Thymus (tissue), 11 donors: ENCODE data around the gene SULT1C3. TPM values are rescaled to one million over a fixed set of nuclear protein-coding genes. Genes with fewer than 3 reads are reported as not detected.

Experiments
- DNase-seq, 9 donors: peaks; one replicate each; pipeline ENCODE4 v3.0.0-alpha.2; 2013; ENCODE audit warnings: low spot score in 9 of 9, low read depth in 6 of 9, missing footprints in 1 of 9
- H3K27ac ChIP-seq, 2 donors: one replicate each; pipeline ENCODE4 v1.5.1; 2013; ENCODE audit warnings: control low read depth in 1 of 2, low read depth in 1 of 2, low read length in 1 of 2, mild to moderate bottlenecking in 1 of 2, moderate library complexity in 1 of 2
- H3K27me3 ChIP-seq, 2 donors: one replicate each; pipeline ENCODE4 v1.5.1; 2013; ENCODE audit warnings: low read length in 1 of 2; ENCODE audit not compliant: control insufficient read depth in 2 of 2, insufficient read depth in 1 of 2
- H3K36me3 ChIP-seq, 2 donors: one replicate each; pipeline ENCODE4 v1.5.1; 2013; ENCODE audit warnings: low read length in 1 of 2, mild to moderate bottlenecking in 1 of 2, moderate library complexity in 1 of 2; ENCODE audit not compliant: control insufficient read depth in 2 of 2, insufficient read depth in 2 of 2
- H3K4me1 ChIP-seq, 2 donors: one replicate each; pipeline ENCODE4 v1.5.1; 2013; ENCODE audit warnings: low read length in 2 of 2; ENCODE audit not compliant: control insufficient read depth in 2 of 2, insufficient read depth in 2 of 2
- H3K4me3 ChIP-seq, 2 donors: one replicate each; pipeline ENCODE4 v1.5.1; 2013; ENCODE audit warnings: low read length in 2 of 2, control low read depth in 1 of 2, mild to moderate bottlenecking in 1 of 2
- H3K9me3 ChIP-seq, 2 donors: one replicate each; pipeline ENCODE4 v1.5.1; 2013; ENCODE audit warnings: low read length in 1 of 2, mild to moderate bottlenecking in 1 of 2; ENCODE audit not compliant: control insufficient read depth in 2 of 2, insufficient read depth in 1 of 2
- WGBS: extraction: QIAGEN DNeasy Blood & Tissue Kit; methylation state at CpG from one replicate; pipeline ENCODE4 v1.1.7; 2013; 5-methylcytosine and 5-hydroxymethylcytosine counted together
- polyA plus RNA-seq: library from polyadenylated mRNA; stranded (reverse); fragments of 200-250 nt; gene quantifications from one replicate; pipeline ENCODE4 v1.2.3, GENCODE V29; 2013
- total RNA-seq: library from RNA; stranded (reverse); fragments of 120-200 nt; gene quantifications from one replicate; pipeline ENCODE4 v1.2.4, GENCODE V29; 2013
- donor health status: healthy.

Gene SULT1C3
- total and polyA plus RNA-seq, 2 donors, result not detected

- H3K36me3 ChIP-seq, result no peaks in the 10 kb centered on the region
- no peak overlapping the region for H3K27ac ChIP-seq
- DNase-seq, result no peak
- H3K27me3 ChIP-seq, result no peaks in the 10 kb centered on the region
- H3K9me3 ChIP-seq, result peaks cover 0 to 4% of the 10 kb centered on the region in 2 donors
- no peak overlapping the region for H3K4me3 ChIP-seq
- WGBS, result 59% methylated on average over 3 of the region's 3 CpGs
- no peaks in the 10 kb centered on the region for H3K4me1 ChIP-seq
These were observed 20.1 kb upstream of the SULT1C3 start for GRCh38 chr2:108219688-108220087.

GRCh38 chr2:108220191-108220590, 19.6 kb upstream of the SULT1C3 start:
- Histone ChIP-seq H3K36me3 (no peaks in the 10 kb centered on the region), H3K9me3 (peaks cover 0 to 4% of the 10 kb centered on the region in 2 donors), H3K27me3 (no peaks in the 10 kb centered on the region), H3K27ac (no peak overlapping the region), H3K4me3 (no peak overlapping the region), H3K4me1 (no peaks in the 10 kb centered on the region)
- WGBS, result 97% methylated on average over 3 of the region's 3 CpGs
- no peak for DNase-seq

- no peak for DNase-seq
- Histone ChIP-seq H3K36me3 (no peaks in the 10 kb centered on the region), H3K4me1 (no peaks in the 10 kb centered on the region), H3K4me3 (no peak overlapping the region), H3K27me3 (no peaks in the 10 kb centered on the region), H3K27ac (no peak overlapping the region), H3K9me3 (peaks cover 0 to 4% of the 10 kb centered on the region in 2 donors)
- 86% methylated on average over 4 of the region's 4 CpGs for WGBS
These were observed 18.7 kb upstream of the SULT1C3 start for GRCh38 chr2:108220942-108221541.

- no peaks in the 10 kb centered on the region for H3K4me1 ChIP-seq
- no peak for DNase-seq
- H3K9me3 ChIP-seq, result peaks cover 0 to 4% of the 10 kb centered on the region in 2 donors
- no peaks in the 10 kb centered on the region for H3K27me3 ChIP-seq
- no peak overlapping the region for H3K4me3 ChIP-seq
- H3K36me3 ChIP-seq, result no peaks in the 10 kb centered on the region
- no peak overlapping the region for H3K27ac ChIP-seq
- WGBS, result 96% methylated on average over 3 of the region's 3 CpGs
These were observed 17.5 kb upstream of the SULT1C3 start for GRCh38 chr2:108222261-108222660.

- no peak for DNase-seq
- H3K4me3 ChIP-seq, result no peak overlapping the region
- H3K36me3 ChIP-seq, result no peaks in the 10 kb centered on the region
- no peak overlapping the region for H3K27ac ChIP-seq
- 91% methylated on average over 4 of the region's 4 CpGs for WGBS
- H3K27me3 ChIP-seq, result no peaks in the 10 kb centered on the region
- peaks cover 0 to 4% of the 10 kb centered on the region in 2 donors for H3K9me3 ChIP-seq
- no peaks in the 10 kb centered on the region for H3K4me1 ChIP-seq
These were observed 16.2 kb upstream of the SULT1C3 start for GRCh38 chr2:108223573-108223972.

GRCh38 chr2:108224022-108224421, 15.7 kb upstream of the SULT1C3 start:
- no peaks in the 10 kb centered on the region for H3K36me3 ChIP-seq
- no peak for DNase-seq
- 97% methylated on average over 1 of the region's 1 CpG for WGBS
- peaks cover 0 to 4% of the 10 kb centered on the region in 2 donors for H3K9me3 ChIP-seq
- H3K4me3 ChIP-seq, result no peak overlapping the region
- no peaks in the 10 kb centered on the region for H3K27me3 ChIP-seq
- no peak overlapping the region for H3K27ac ChIP-seq
- no peaks in the 10 kb centered on the region for H3K4me1 ChIP-seq

GRCh38 chr2:108226564-108226963, 13.2 kb upstream of the SULT1C3 start:
- Histone ChIP-seq H3K9me3 (peaks cover 0 to 4% of the 10 kb centered on the region in 2 donors), H3K4me1 (no peaks in the 10 kb centered on the region), H3K4me3 (no peak overlapping the region), H3K27me3 (no peaks in the 10 kb centered on the region), H3K27ac (no peak overlapping the region), H3K36me3 (no peaks in the 10 kb centered on the region)
- DNase-seq, result no peak
- WGBS, result 14% methylated on average over 2 of the region's 2 CpGs

GRCh38 chr2:108228006-108228405, 11.8 kb upstream of the SULT1C3 start:
- no peaks in the 10 kb centered on the region for H3K27me3 ChIP-seq
- H3K4me1 ChIP-seq, result no peaks in the 10 kb centered on the region
- H3K36me3 ChIP-seq, result no peaks in the 10 kb centered on the region
- no peak overlapping the region for H3K27ac ChIP-seq
- H3K9me3 ChIP-seq, result no peaks in the 10 kb centered on the region
- WGBS, result 78% methylated on average over 4 of the region's 4 CpGs
- no peak overlapping the region for H3K4me3 ChIP-seq
- no peak for DNase-seq

- Histone ChIP-seq H3K36me3 (no peaks in the 10 kb centered on the region), H3K4me1 (no peaks in the 10 kb centered on the region), H3K4me3 (no peak overlapping the region), H3K9me3 (no peaks in the 10 kb centered on the region), H3K27ac (no peak overlapping the region), H3K27me3 (no peaks in the 10 kb centered on the region)
- no peak for DNase-seq
- 94% methylated on average over 1 of the region's 1 CpG for WGBS
These were observed 11.2 kb upstream of the SULT1C3 start for GRCh38 chr2:108228537-108228936.
